MM.1S (cell line): ENCODE data around the gene MRGPRG.

Experiments
- CTCF ChIP-seq: fragments of 300-600 bp; sonication (generic); IDR thresholded peaks from 2 replicates; pipeline ENCODE4 v1.5.1; 2016; ENCODE audit warnings: antibody characterized with exemption, low read length, mixed read lengths
- EZH2 ChIP-seq: fragments of 300-600 bp; sonication (generic); optimal IDR thresholded peaks from 2 replicates; pipeline ENCODE3; 2017; ENCODE audit warnings: low read depth, mild to moderate bottlenecking, antibody characterized with exemption, low read length, mixed read lengths
- EZH2phosphoT487 ChIP-seq: fragments of 300-600 bp; sonication (generic); IDR thresholded peaks from 2 replicates; pipeline ENCODE4 v1.6.1; 2018; ENCODE audit warnings: antibody characterized with exemption, low read length

- TF ChIP-seq CTCF (no peak), EZH2 (no peak), EZH2phosphoT487 (no peak)
Observed at GRCh38 chr11:3175194-3175593, 43.4 kb downstream of the MRGPRG start.
